ENCODE measurements around the gene MSH3.

The MSH3 gene

GRCh38 chr5:80919678-80920196 is 265.3 kb downstream of the MSH3 start:
- DNase-seq, result no peak

GRCh38 chr5:80920333-80920732 is 265.9 kb downstream of the MSH3 start:
- no peak for DNase-seq

DNA sequence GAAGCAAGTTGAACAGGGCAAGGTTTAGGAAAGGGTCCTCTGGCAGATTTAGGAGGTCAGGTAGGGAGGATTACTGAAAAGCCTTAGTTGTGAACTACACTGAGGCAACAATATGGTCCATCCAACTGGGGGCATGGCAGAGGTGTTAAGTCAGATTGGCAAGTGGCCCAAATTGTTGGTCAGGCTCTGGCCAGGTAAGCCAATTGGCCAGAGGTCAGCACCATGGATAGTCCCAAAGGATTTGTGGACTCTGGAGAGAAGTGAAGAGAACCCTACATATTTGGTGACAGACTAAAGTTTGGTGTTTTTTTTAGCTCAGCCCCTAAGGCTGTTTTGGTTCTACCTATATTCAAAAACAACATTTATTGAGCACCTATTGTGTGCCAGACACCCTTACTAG is 266.6 kb downstream of the MSH3 start:
- no peak for DNase-seq

GRCh38 chr5:80925931-80926330 is 271.5 kb downstream of the MSH3 start:
- DNase-seq, result no peak

Data from RPMI8226 (cell line).